ENCODE results near the gene LRIG2.
"Not testable (repeated sequence)": the region's sequence is repeated elsewhere in the genome, so short reads cannot be mapped to it uniquely, and the experiment has no call there.

The LRIG2 gene

GRCh38 chr1:113042285-113043143 is 30.5 kb upstream of the LRIG2 start:
- peak; percentile 64 for DNase-seq
- peaks cover 59% of the 10 kb centered on the region for H3K4me1 Mint-ChIP-seq
- H3K27ac Mint-ChIP-seq: peak overlapping the region; percentile 97
- peak; percentile 35 for TF ChIP-seq CTCF (IDR thresholded peaks at IDR 0.05)
- no peak overlapping the region for H3K4me3 Mint-ChIP-seq
- no peaks in the 10 kb centered on the region for H3K36me3 Mint-ChIP-seq (ENCODE audit: low read depth)
- H3K27me3 Mint-ChIP-seq (ENCODE audit: low read depth, poor library complexity): peaks cover 3% of the 10 kb centered on the region
- no peaks in the 10 kb centered on the region for H3K9me3 Mint-ChIP-seq

GRCh38 chr1:113043144-113043488 is 29.9 kb upstream of the LRIG2 start:
- peak overlapping the region; percentile 97 for H3K27ac Mint-ChIP-seq
- DNase-seq; H3K9me3 Mint-ChIP-seq; H3K36me3 Mint-ChIP-seq (ENCODE audit: low read depth); H3K4me3 Mint-ChIP-seq; H3K27me3 Mint-ChIP-seq (ENCODE audit: low read depth, poor library complexity): not testable (repeated sequence)
- H3K4me1 Mint-ChIP-seq: peaks cover 59% of the 10 kb centered on the region

GRCh38 chr1:113046569-113046968 is 26.4 kb upstream of the LRIG2 start:
- DNase-seq: no peak
- Mint-ChIP-seq H3K27me3 (ENCODE audit: low read depth, poor library complexity) (peaks cover 3% of the 10 kb centered on the region), H3K36me3 (ENCODE audit: low read depth) (no peaks in the 10 kb centered on the region), H3K4me1 (peaks cover 49% of the 10 kb centered on the region), H3K4me3 (no peak overlapping the region), H3K27ac (no peak overlapping the region), H3K9me3 (no peaks in the 10 kb centered on the region)
- no peak for TF ChIP-seq CTCF (IDR thresholded peaks at IDR 0.05)

GRCh38 chr1:113048064-113048463 is 24.9 kb upstream of the LRIG2 start:
- Mint-ChIP-seq H3K4me1 (peaks cover 34% of the 10 kb centered on the region), H3K27me3 (ENCODE audit: low read depth, poor library complexity) (no peaks in the 10 kb centered on the region), H3K4me3 (no peak overlapping the region), H3K27ac (no peak overlapping the region), H3K36me3 (ENCODE audit: low read depth) (no peaks in the 10 kb centered on the region), H3K9me3 (no peaks in the 10 kb centered on the region)
- DNase-seq: no peak
- no peak for TF ChIP-seq CTCF (IDR thresholded peaks at IDR 0.05)

- Mint-ChIP-seq H3K4me1 (peaks cover 41% of the 10 kb centered on the region), H3K27me3 (ENCODE audit: low read depth, poor library complexity) (no peaks in the 10 kb centered on the region), H3K36me3 (ENCODE audit: low read depth) (no peaks in the 10 kb centered on the region), H3K9me3 (no peaks in the 10 kb centered on the region), H3K27ac (peak overlapping the region; percentile 31), H3K4me3 (no peak overlapping the region)
- TF ChIP-seq CTCF (IDR thresholded peaks at IDR 0.05): no peak
- DNase-seq: no peak
Measured at GRCh38 chr1:113053344-113054126, 19.5 kb upstream of the LRIG2 start.

GRCh38 chr1:113055570-113055969 is 17.4 kb upstream of the LRIG2 start:
- H3K4me3 Mint-ChIP-seq: no peak overlapping the region
- peaks cover 49% of the 10 kb centered on the region for H3K4me1 Mint-ChIP-seq
- no peaks in the 10 kb centered on the region for H3K27me3 Mint-ChIP-seq (ENCODE audit: low read depth, poor library complexity)
- no peaks in the 10 kb centered on the region for H3K9me3 Mint-ChIP-seq
- no peak overlapping the region for H3K27ac Mint-ChIP-seq
- DNase-seq: no peak
- no peak for TF ChIP-seq CTCF (IDR thresholded peaks at IDR 0.05)
- no peaks in the 10 kb centered on the region for H3K36me3 Mint-ChIP-seq (ENCODE audit: low read depth)

Data from nephron progenitor cell (in vitro differentiated cells).